Prostate gland (tissue), 2 donors: ENCODE results near the gene ASGR2.

Experiments
- POLR2A ChIP-seq: fragments of 450-650 bp; IDR thresholded peaks from one replicate; pipeline ENCODE4 v1.6.1; 2016; ENCODE audit warnings: antibody characterized with exemption, mild to moderate bottlenecking
- TF ChIP-seq, protein P1 (sequence below), 4 experiments: fragments of 200-600 bp in 2 of 4; fragments of 450-650 bp in 2 of 4; sonication (generic) in 2 of 4; IDR thresholded peaks; 1 replicate in 3 of 4; 2 replicates in 1 of 4; pipeline ENCODE4 v1.5.1; 2016 to 2019; ENCODE audit warnings: antibody characterized with exemption in 4 of 4, mild to moderate bottlenecking in 2 of 4, moderate library complexity in 2 of 4

DNA sequence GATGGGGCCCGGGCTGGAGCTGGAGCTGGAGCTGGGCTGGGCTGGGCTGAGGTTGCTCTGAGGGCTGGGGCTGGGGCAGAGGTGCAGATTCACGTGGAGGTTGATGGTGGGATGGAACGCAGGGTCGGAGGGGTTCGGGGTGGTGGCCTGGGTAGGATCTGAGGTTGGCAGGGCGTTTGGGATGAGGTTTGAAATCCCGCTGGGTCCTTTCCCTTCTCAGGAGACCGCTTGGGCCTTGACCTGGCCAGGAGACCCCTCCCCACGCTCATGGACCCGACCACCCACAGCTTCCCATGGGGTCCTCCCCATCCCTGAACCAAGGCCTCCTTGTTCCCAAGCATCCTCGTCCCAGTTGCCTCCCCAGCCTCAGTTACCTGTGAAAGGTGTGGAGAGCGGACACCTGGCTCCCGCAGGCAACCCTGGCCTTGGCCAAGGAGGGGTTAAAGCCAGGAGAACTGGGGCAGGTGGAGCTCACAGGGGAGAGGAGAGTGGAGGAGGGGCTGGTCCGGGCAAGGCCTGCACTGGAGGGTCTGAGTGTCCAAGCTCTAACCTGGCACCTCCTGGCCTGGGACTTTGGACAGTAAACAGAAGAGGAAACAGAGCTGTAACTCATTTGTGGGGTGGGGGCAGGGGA, at the start of gene ASGR2:
- no peak for TF ChIP-seq POLR2A
- TF ChIP-seq, protein P1, sequence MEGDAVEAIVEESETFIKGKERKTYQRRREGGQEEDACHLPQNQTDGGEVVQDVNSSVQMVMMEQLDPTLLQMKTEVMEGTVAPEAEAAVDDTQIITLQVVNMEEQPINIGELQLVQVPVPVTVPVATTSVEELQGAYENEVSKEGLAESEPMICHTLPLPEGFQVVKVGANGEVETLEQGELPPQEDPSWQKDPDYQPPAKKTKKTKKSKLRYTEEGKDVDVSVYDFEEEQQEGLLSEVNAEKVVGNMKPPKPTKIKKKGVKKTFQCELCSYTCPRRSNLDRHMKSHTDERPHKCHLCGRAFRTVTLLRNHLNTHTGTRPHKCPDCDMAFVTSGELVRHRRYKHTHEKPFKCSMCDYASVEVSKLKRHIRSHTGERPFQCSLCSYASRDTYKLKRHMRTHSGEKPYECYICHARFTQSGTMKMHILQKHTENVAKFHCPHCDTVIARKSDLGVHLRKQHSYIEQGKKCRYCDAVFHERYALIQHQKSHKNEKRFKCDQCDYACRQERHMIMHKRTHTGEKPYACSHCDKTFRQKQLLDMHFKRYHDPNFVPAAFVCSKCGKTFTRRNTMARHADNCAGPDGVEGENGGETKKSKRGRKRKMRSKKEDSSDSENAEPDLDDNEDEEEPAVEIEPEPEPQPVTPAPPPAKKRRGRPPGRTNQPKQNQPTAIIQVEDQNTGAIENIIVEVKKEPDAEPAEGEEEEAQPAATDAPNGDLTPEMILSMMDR (IDR thresholded peaks at IDR 0.05), result no peak
